Measurements from ENCODE around the gene TP63.

TP63 gene

DNA sequence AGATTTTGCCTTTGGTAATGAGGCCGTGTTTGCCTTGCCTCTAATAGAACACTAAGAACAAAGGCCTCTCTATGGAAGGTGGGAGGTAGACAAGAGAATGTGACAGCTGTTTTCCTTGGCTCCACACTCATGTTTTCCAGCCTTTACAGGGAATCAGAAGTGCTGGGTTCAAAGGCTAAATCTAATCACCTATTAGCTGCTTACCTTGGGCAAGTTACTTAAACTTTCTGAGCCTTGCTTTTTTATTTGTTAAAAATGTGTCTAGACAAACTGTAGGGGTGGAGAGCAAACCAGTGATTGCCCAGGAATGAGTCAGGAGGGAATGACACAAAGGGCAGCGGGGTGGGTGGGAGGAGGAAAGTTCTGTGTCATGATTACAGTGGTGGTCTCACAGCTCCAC lies 310.5 kb downstream of the TP63 start:
- Histone ChIP-seq H3K4me3 (ENCODE audit: low read depth, low read length) (no peak overlapping the region), H3K27ac (peak overlapping the region; percentile 36), H3K27me3 (replicated peaks) (no peaks in the 10 kb centered on the region), H3K36me3 (replicated peaks) (no peaks in the 10 kb centered on the region)
- peak; percentile 79 for DNase-seq
- TF ChIP-seq, protein P1, sequence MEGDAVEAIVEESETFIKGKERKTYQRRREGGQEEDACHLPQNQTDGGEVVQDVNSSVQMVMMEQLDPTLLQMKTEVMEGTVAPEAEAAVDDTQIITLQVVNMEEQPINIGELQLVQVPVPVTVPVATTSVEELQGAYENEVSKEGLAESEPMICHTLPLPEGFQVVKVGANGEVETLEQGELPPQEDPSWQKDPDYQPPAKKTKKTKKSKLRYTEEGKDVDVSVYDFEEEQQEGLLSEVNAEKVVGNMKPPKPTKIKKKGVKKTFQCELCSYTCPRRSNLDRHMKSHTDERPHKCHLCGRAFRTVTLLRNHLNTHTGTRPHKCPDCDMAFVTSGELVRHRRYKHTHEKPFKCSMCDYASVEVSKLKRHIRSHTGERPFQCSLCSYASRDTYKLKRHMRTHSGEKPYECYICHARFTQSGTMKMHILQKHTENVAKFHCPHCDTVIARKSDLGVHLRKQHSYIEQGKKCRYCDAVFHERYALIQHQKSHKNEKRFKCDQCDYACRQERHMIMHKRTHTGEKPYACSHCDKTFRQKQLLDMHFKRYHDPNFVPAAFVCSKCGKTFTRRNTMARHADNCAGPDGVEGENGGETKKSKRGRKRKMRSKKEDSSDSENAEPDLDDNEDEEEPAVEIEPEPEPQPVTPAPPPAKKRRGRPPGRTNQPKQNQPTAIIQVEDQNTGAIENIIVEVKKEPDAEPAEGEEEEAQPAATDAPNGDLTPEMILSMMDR (IDR thresholded peaks at IDR 0.05; ENCODE audit: low read depth, low read length, missing control alignments), result no peak
- in situ Hi-C loops (cut with HindIII; ENCODE audit: low pct_ligation_motif_present, low sequenced_read_pairs), result no loop called here

DNA sequence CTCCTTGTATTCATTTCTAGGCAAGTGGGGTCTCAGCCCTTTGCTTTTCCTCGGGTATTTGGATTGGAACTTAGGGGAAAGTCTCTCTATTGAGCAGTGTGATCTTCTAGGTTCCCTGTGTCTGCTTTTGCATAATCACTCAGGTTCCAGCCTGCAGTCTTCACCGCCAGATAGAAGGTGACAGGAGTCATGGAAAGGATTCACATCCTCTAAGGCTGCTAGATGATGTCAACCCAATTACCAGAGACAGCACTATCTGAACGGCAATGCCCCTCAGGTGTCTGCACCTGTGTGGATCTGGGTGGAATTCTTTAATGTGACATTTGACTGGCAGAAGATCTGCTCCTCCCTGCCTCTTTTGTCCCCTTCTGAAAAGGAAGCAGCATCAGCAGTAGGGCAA lies 311.8 kb downstream of the TP63 start:
- TF ChIP-seq, protein P1 (IDR thresholded peaks at IDR 0.05; ENCODE audit: low read depth, low read length, missing control alignments), result no peak
- Histone ChIP-seq H3K36me3 (replicated peaks) (no peaks in the 10 kb centered on the region), H3K4me3 (ENCODE audit: low read depth, low read length) (no peak overlapping the region), H3K27ac (no peak overlapping the region), H3K27me3 (replicated peaks) (no peaks in the 10 kb centered on the region)
- in situ Hi-C loops (cut with HindIII; ENCODE audit: low pct_ligation_motif_present, low sequenced_read_pairs), result no loop called here
- DNase-seq, result no peak

DNA sequence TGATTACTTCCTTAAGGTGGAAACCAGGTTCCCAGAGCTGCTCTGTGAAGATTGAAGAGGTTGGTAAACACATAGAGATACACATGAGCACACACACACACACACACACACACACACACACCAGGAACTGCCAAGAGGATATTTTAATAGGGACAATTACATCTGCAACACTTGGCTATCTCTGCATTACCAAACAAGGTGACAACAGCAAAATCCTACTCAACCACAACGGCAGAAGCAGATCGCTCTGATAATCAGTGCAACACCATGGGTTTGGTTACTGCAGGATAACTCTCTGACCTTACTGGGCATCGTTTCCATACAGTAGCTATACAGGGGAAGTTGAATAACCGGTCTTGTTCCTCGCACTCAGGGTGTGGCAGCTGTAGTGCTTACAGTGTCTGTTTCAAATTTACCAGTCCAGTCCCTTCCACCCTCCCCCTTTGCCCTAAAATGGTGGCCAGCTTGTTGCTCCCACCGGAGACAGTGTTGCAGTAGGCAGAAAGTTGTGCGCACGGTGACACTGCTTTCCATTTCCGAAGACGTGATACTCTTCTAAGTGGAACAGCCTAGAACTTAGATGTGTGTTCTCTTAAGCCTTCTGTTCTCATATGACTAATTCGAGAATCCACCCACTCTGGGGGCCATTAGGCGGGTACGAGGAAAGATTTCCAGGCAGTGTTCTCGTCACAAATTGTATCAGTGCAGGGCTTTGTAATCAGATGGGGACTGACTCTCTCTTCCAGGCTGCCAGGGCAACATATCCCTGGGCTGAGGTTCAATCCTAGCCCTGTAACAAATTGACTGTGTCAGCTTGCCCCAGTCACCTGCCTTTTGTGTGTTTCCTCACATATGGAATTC lies 313.3 kb downstream of the TP63 start:
- no peak for DNase-seq
- TF ChIP-seq, protein P1 (IDR thresholded peaks at IDR 0.05; ENCODE audit: low read depth, low read length, missing control alignments), result no peak
- in situ Hi-C loops (cut with HindIII; ENCODE audit: low pct_ligation_motif_present, low sequenced_read_pairs), result no loop called here

DNA sequence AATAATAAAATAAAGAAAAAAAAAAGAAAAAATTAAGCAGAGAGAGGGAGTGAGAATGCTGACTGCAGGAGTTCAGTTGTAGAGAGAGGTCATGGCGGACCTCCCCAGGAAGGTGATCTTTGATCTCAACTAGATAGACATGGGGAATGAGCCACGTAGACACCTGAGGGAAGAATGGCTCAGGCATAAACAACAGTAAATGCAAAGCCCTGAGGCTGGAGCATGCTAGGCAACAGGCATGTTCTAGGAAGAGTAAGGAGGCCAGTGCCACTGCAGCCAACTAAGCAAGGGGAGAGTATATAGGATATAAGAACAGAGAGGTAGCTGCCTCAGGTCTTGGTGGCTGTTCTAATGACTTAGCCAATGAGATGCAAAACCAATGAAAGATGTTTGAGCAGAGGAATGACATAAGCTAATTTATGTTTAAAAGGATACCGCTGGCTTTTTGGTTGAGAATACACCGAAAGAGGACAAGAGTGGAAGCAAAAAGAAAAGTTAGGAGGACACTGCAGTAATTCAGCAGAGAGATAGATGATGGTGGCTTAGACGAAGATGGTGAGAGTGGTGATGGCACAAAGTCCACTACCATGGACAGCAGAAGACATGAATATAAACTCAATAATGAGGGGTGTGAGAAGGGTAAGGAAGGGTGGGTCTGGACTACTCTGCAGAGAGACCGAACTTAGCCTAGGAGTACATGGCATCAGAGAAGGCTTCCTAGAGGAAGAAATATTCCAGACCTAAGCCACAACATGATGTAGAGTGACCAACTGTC lies 314.9 kb downstream of the TP63 start:
- in situ Hi-C loops (cut with HindIII; ENCODE audit: low pct_ligation_motif_present, low sequenced_read_pairs), result no loop called here
- no peaks in the 10 kb centered on the region for H3K27me3 ChIP-seq (replicated peaks)
- H3K36me3 ChIP-seq (replicated peaks), result no peaks in the 10 kb centered on the region
- TF ChIP-seq, protein P1 (IDR thresholded peaks at IDR 0.05; ENCODE audit: low read depth, low read length, missing control alignments), result no peak
- no peak overlapping the region for H3K4me3 ChIP-seq (ENCODE audit: low read depth, low read length)
- H3K27ac ChIP-seq, result no peak overlapping the region
- no peak for DNase-seq

More for the DNA sequence above, 313.3 kb downstream of the TP63 start:
- H3K27ac ChIP-seq, result no peak overlapping the region
- H3K4me3 ChIP-seq (ENCODE audit: low read depth, low read length), result no peak overlapping the region
- no peaks in the 10 kb centered on the region for H3K27me3 ChIP-seq (replicated peaks)
- H3K36me3 ChIP-seq (replicated peaks), result no peaks in the 10 kb centered on the region
